Epithelial cell of proximal tubule (primary cell): Measurements from ENCODE around the gene LINC00305. TPM values are rescaled to one million over a fixed set of nuclear protein-coding genes. Genes with fewer than 3 reads are reported as not detected.

Source experiments
- DNase-seq: peaks from one replicate; pipeline ENCODE4 v3.0.0-alpha.2; 2011; ENCODE audit warnings: low read depth
- H3K4me3 ChIP-seq: 2 replicates; pipeline ENCODE4 v1.5.1; 2011; ENCODE audit warnings: low read depth, mild to moderate bottlenecking, low read length
- CTCF ChIP-seq: conservative IDR thresholded peaks from 2 replicates; pipeline ENCODE4 v1.5.1; 2012; ENCODE audit warnings: low read depth, mild to moderate bottlenecking, low read length
- total RNA-seq: library from RNA; depleted of rRNA; stranded (reverse); fragments of >200 nt; gene quantifications from 2 replicates; pipeline ENCODE4 v1.2.3, GENCODE V29; 2015

Gene LINC00305
- total RNA-seq, 1 donor from 2014 or later: not detected

- H3K4me3 ChIP-seq: no peak overlapping the region
- no peak for TF ChIP-seq CTCF
- no peak for DNase-seq
These were observed 30.5 kb downstream of the LINC00305 start for GRCh38 chr18:64118406-64118805.

- H3K4me3 ChIP-seq: no peak overlapping the region
- no peak for DNase-seq
- TF ChIP-seq CTCF: no peak
These were observed 32.2 kb downstream of the LINC00305 start for GRCh38 chr18:64116571-64117175.

GRCh38 chr18:64115881-64116280 lies 33.0 kb downstream of the LINC00305 start:
- H3K4me3 ChIP-seq: no peak overlapping the region
- no peak for TF ChIP-seq CTCF
- DNase-seq: no peak

GRCh38 chr18:64111950-64112349 lies 36.9 kb downstream of the LINC00305 start:
- DNase-seq: no peak
- no peak for TF ChIP-seq CTCF
- H3K4me3 ChIP-seq: no peak overlapping the region

GRCh38 chr18:64110692-64111480 lies 38.0 kb downstream of the LINC00305 start:
- no peak for TF ChIP-seq CTCF

GRCh38 chr18:64103986-64104385 lies 44.9 kb downstream of the LINC00305 start:
- no peak for DNase-seq

More at GRCh38 chr18:64110692-64111480, 38.0 kb downstream of the LINC00305 start:
- no peak overlapping the region for H3K4me3 ChIP-seq
- DNase-seq: no peak

More at GRCh38 chr18:64103986-64104385, 44.9 kb downstream of the LINC00305 start:
- H3K4me3 ChIP-seq: no peak overlapping the region
- TF ChIP-seq CTCF: peak; percentile 16
